ENCODE results near the gene HACE1. TPM values are rescaled to one million over a fixed set of nuclear protein-coding genes. Genes with fewer than 3 reads are reported as not detected.
"Not testable (repeated sequence)": the region's sequence is repeated elsewhere in the genome, so short reads cannot be mapped to it uniquely, and the experiment has no call there.

The HACE1 gene
- total RNA-seq, 1 experiment from 2014 or later, result 17.4 TPM

DNA sequence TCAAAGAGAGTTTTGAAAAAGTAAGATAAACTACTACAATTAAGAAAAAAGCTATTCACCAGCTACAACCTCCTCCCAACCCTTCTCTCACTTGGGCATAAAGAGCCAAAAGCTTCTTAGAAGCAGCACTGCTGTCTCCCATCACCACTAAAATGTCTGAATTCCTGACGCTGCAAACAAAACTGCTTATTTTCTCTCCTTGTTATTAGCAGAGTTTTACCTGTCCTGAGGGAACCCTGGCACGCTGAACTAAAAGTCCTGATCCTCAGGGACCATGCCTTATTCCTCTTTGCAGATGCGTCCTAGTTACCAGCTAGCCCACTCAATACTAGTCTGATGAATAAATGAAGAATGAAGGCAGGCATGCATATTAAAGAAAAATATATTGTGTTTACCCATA is 1.1 kb downstream of the HACE1 start:
- H3K9me3 ChIP-seq (replicated peaks), result no peaks in the 10 kb centered on the region
- H3K27ac ChIP-seq, result no peak overlapping the region
- H3K4me3 ChIP-seq, result peak overlapping the region; percentile 93
- H3K36me3 ChIP-seq, result peaks cover 5% of the 10 kb centered on the region
- H3K27me3 ChIP-seq (replicated peaks), result no peaks in the 10 kb centered on the region
- peaks cover 24% of the 10 kb centered on the region for H3K4me1 ChIP-seq (replicated peaks)
- DNase-seq (ENCODE audit: low read depth in 1 of 2, low spot score in 2 of 2), result no peak

DNA sequence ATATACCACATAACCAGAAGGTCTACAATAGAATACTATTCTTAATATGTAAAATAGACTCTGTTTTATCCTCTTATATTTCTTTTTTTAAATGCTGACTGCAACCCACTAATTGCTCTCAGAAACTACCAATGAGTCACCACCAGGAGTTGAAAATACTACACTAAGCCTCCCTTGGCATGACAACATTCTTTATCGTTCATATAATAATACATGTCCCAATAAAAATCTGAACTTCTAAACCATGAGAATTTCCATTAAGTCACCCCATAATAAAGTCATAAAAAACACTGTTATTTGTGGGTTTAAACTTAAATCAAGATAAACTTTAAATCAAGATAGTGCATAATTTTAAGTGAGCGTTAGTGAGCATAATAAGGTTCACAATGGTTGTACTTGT is 4.2 kb downstream of the HACE1 start:
- DNase-seq (ENCODE audit: low read depth in 1 of 2, low spot score in 2 of 2), result peak in 1 of 2 experiments; percentile 12
- H3K4me3 ChIP-seq, result no peak overlapping the region
- no peaks in the 10 kb centered on the region for H3K9me3 ChIP-seq (replicated peaks)
- H3K36me3 ChIP-seq, result peaks cover 7% of the 10 kb centered on the region
- peaks cover 10% of the 10 kb centered on the region; the same call in 1 of the 2 replicates for H3K4me1 ChIP-seq (replicated peaks)
- no peaks in the 10 kb centered on the region for H3K27me3 ChIP-seq (replicated peaks)
- no peak overlapping the region for H3K27ac ChIP-seq

DNA sequence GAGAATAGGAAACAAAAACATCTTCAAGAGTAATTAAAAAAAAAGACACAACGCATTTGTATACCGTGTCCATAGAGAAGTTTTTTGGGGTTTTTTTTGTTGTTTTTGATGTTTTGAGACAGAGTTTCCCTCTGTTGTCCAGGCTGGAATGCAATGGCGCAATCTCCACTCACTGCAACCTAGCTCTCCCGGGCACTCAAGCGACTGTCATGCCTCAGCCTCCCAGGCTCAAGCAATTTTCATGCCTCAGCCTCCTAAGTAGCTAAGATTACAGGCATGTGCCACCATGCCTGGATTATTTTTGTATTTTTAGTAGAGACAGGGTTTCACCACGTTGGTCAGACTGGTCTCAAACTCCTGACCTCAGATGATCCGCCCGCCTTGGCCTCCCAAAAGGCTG is 12.0 kb downstream of the HACE1 start:
- H3K27ac ChIP-seq; DNase-seq (ENCODE audit: low read depth in 1 of 2, low spot score in 2 of 2); H3K4me3 ChIP-seq; H3K9me3 ChIP-seq (replicated peaks); H3K27me3 ChIP-seq (replicated peaks); H3K4me1 ChIP-seq (replicated peaks): not testable (repeated sequence)
- H3K36me3 ChIP-seq, result peaks cover 17% of the 10 kb centered on the region

DNA sequence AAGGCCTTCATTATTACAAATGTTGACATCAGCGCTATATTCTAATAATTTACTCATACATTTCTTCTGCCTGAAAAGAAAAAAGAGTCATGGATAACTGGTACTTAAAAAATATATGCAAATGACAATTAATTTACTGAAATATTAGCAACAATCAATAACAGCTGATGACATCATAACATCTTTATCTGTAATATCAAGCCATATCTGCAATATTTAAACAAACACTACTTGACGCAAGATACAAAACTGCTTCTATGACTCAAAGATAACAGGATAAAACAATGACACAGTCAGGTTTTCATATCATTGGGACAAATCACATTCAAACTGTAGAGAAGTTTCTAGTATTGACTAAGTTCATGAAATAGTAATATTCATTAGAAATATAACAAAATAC is 16.5 kb downstream of the HACE1 start:
- Histone ChIP-seq H3K27ac (no peak overlapping the region), H3K9me3 (replicated peaks) (no peaks in the 10 kb centered on the region), H3K4me1 (replicated peaks) (no peaks in the 10 kb centered on the region), H3K36me3 (peaks cover 11% of the 10 kb centered on the region), H3K27me3 (replicated peaks) (no peaks in the 10 kb centered on the region), H3K4me3 (no peak overlapping the region)
- DNase-seq (ENCODE audit: low read depth in 1 of 2, low spot score in 2 of 2), result no peak

DNA sequence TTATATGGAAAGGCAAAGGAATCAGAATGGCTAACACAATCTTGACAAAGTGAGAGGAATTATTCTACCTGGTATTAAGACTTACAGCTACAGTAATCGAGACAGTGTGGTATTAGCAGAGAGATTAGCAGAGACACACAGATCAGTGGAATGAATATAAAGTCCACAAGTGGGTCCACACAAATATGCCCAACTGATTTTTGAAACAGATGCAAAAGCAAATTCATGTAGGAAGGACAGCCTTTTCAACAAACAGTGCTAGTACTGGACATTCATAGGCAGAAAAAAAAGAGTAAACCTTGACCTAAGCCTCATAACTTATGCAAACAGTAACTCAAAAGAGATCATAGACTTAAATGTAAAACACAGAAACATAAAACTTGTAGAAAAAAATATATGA is 22.6 kb downstream of the HACE1 start:
- no peaks in the 10 kb centered on the region for H3K4me1 ChIP-seq (replicated peaks)
- no peaks in the 10 kb centered on the region for H3K27me3 ChIP-seq (replicated peaks)
- H3K4me3 ChIP-seq, result no peak overlapping the region
- peaks cover 4% of the 10 kb centered on the region; the same call in 1 of the 2 replicates for H3K36me3 ChIP-seq
- no peak for DNase-seq (ENCODE audit: low read depth in 1 of 2, low spot score in 2 of 2)
- no peak overlapping the region for H3K27ac ChIP-seq
- no peaks in the 10 kb centered on the region for H3K9me3 ChIP-seq (replicated peaks)

DNA sequence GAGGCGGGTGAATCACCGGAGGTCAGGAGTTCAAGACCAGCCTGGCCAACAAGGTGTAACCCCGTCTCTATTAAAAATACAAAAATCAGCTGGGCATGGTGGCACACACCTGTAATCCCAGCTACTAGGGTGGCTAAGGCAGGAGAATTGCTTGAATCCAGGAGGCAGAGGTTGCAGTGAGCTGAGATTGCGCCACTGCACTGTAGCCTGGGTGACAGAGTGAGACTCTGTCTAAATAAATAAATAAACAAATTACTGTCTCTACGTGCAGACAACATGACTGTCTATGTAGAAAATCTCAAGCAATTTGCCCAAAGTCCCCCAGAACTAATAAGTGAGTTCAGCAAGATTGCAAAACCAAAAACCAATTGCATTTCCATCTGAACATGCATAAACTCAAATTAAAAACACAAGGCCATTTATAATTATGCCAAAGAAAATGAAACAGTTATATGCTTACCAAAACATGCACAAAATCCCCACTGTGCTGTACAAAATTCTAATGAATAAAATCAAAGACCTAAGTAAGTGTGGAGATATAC is 23.2 kb downstream of the HACE1 start:
- H3K4me3 ChIP-seq; H3K27me3 ChIP-seq (replicated peaks); H3K27ac ChIP-seq; H3K4me1 ChIP-seq (replicated peaks); H3K9me3 ChIP-seq (replicated peaks); DNase-seq (ENCODE audit: low read depth in 1 of 2, low spot score in 2 of 2); H3K36me3 ChIP-seq: not testable (repeated sequence)

DNA sequence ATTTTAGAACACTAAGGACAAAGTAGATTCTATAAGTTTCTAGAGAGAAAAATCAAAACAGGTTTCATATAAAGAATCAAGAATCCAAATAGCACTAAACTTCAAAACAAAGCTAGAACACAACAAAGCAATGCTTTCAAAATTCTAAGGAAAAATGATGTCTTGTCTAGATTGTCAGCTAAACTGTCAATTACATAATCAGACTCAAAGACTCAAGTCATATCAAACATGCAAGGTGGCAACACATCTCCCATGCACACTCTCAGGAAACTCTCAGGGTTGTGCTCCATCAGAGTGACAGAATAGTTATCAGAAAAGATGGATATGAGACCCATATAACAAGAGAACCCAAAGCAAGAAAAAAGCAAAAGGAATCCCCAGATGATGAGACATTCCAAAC is 23.9 kb downstream of the HACE1 start:
- H3K27ac ChIP-seq, result no peak overlapping the region
- no peaks in the 10 kb centered on the region for H3K9me3 ChIP-seq (replicated peaks)
- peaks cover 4% of the 10 kb centered on the region; the same call in 1 of the 2 replicates for H3K36me3 ChIP-seq
- no peaks in the 10 kb centered on the region for H3K4me1 ChIP-seq (replicated peaks)
- no peaks in the 10 kb centered on the region for H3K27me3 ChIP-seq (replicated peaks)
- no peak for DNase-seq (ENCODE audit: low read depth in 1 of 2, low spot score in 2 of 2)
- H3K4me3 ChIP-seq, result no peak overlapping the region

DNA sequence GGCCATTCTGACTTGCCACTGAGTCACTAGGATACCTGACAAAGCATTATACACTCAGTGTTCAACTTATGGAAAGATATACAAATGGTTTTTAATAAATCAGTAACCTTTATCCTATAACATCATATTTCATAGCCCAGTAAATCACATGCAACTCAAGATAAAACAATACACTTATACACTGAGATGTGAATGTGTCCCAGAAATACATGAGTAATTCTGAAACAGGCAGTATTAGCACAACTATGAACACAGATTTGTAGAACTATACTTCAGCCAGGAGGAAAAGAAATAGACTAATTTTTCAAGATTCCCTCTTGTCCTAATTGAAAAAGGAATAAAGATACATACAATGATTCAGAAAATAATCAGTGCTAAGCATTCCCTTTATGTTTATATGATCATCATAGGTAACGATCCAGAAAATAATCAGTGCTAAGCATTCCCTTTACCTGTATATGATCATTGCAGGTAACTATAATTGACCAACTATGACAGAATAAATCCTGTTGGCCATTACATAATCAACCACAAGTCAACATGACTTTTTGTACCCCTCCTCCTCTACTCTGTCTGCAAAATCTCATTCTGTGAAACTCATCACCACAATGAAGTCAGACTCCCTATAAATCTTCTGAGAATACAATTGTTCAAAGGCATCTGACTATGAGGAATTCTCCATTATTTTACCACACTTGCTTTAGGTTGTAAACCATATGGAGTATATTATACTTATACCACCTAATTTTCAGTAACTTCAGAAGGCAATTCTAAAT is 30.3 kb downstream of the HACE1 start:
- H3K4me3 ChIP-seq, result no peak overlapping the region

DNA sequence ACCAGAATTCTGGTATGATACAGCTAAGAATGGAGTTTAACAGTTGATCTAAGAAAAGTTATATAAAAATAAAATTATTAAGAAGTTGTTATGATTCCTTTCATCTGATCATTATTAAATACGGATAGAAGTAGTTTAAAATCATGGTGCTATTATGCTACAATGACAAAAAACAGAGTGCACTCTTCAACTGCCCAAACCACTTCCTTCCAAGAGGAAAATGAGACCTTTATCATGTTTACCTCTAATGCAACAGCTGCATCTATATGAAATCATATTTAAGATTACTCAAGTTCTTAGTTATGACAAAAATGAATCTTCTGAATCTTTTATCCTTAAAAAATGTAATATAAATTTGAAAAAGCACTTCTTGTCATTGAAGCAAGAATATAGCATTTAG is 31.2 kb downstream of the HACE1 start:
- H3K4me3 ChIP-seq, result no peak overlapping the region
- H3K4me1 ChIP-seq (replicated peaks), result no peaks in the 10 kb centered on the region
- H3K27me3 ChIP-seq (replicated peaks), result no peaks in the 10 kb centered on the region
- no peak overlapping the region for H3K27ac ChIP-seq
- H3K9me3 ChIP-seq (replicated peaks), result no peaks in the 10 kb centered on the region
- DNase-seq (ENCODE audit: low read depth in 1 of 2, low spot score in 2 of 2), result no peak
- no peaks in the 10 kb centered on the region; the same call in 1 of the 2 replicates for H3K36me3 ChIP-seq

More for the DNA sequence above, 30.3 kb downstream of the HACE1 start:
- no peaks in the 10 kb centered on the region; the same call in 1 of the 2 replicates for H3K36me3 ChIP-seq
- H3K27me3 ChIP-seq (replicated peaks), result no peaks in the 10 kb centered on the region
- DNase-seq (ENCODE audit: low read depth in 1 of 2, low spot score in 2 of 2), result no peak
- no peak overlapping the region for H3K27ac ChIP-seq
- H3K9me3 ChIP-seq (replicated peaks), result no peaks in the 10 kb centered on the region
- H3K4me1 ChIP-seq (replicated peaks), result no peaks in the 10 kb centered on the region

DNA sequence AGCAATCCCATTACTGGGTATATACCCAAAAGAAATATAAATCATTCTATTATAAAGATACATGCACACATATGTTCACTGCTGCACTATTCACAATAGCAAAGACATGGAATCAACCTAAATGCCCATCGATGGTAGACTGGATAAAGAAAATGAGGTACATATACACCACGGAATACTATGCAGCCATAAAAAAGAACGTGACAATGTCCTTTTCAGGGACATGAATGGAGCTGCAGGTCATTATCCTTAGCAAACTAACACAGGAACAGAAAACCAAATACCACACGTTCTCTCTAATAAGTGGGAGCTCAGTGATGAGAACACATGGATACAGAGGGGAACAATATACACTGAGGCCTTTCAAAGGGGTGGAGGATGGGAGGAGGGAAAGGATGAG is 38.9 kb downstream of the HACE1 start:
- not testable (repeated sequence) for DNase-seq (ENCODE audit: low read depth in 1 of 2, low spot score in 2 of 2); H3K27ac ChIP-seq; H3K9me3 ChIP-seq (replicated peaks); H3K4me1 ChIP-seq (replicated peaks); H3K27me3 ChIP-seq (replicated peaks); H3K4me3 ChIP-seq; H3K36me3 ChIP-seq

DNA sequence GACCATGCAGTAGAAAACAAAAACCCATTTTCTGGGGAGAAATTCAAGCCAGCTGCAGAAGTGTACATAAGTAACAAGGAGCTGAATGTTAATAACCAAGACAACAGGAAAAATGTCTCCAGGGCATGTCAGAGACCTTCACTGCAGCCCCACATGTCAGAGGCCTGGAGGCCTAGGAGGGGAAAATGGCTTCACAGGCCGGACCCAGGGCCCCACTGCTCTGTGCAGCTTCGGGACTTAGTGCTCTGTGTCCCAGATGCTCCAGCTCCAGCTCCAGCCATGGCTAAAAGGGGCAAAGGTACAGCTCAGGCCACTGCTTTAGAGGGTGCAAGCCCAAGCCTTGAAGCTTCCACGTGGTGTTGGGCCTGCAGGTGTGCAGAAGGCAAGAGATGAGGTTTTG is 43.6 kb downstream of the HACE1 start:
- no peak overlapping the region for H3K4me3 ChIP-seq
- no peaks in the 10 kb centered on the region for H3K27me3 ChIP-seq (replicated peaks)
- no peaks in the 10 kb centered on the region for H3K4me1 ChIP-seq (replicated peaks)
- no peaks in the 10 kb centered on the region for H3K9me3 ChIP-seq (replicated peaks)
- no peak overlapping the region for H3K27ac ChIP-seq
- no peak for DNase-seq (ENCODE audit: low read depth in 1 of 2, low spot score in 2 of 2)
- H3K36me3 ChIP-seq, result peaks cover 4% of the 10 kb centered on the region; the same call in 1 of the 2 replicates

DNA sequence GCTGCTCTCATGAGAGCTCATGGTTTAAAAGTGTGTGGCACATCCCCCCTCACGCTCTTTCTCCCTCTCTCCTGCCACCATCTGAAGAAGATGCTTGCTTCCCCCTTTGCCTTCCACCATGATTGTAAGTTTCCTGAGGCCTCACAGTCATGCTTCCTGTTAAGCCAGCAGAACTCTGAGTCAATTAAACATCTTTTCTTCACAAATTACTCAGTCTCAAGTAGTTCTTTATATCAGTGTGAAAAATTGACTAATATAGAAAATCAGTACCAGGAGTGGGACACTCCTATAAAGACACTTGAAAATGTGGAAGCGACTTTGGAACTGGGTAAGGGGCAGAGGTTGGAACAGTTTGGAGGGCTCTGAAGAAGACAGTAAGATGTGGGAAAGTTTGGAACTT is 45.0 kb downstream of the HACE1 start:
- no peak for DNase-seq (ENCODE audit: low read depth in 1 of 2, low spot score in 2 of 2)
- Histone ChIP-seq H3K4me1 (replicated peaks) (no peaks in the 10 kb centered on the region), H3K9me3 (replicated peaks) (no peaks in the 10 kb centered on the region), H3K27me3 (replicated peaks) (no peaks in the 10 kb centered on the region), H3K36me3 (no peaks in the 10 kb centered on the region), H3K4me3 (no peak overlapping the region), H3K27ac (no peak overlapping the region)

DNA sequence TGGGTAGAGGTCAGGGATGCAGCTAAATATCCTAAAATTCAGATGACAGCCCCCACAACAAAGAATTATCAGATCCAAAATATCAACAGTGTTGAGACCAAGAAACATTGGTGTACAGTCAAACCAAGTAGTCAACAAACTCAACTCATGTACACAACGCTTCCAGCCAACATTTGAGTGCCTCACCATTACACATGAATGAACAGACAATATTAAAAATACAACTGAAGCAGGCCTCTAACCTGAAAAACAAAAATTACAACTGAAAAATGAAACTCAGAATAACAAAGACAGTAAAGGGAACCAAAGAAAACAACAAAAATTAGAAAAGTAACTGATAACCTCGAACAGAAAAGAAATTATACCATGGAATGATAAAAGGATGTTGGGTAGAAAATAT is 46.2 kb downstream of the HACE1 start:
- no peaks in the 10 kb centered on the region for H3K27me3 ChIP-seq (replicated peaks)
- DNase-seq (ENCODE audit: low read depth in 1 of 2, low spot score in 2 of 2), result no peak

DNA sequence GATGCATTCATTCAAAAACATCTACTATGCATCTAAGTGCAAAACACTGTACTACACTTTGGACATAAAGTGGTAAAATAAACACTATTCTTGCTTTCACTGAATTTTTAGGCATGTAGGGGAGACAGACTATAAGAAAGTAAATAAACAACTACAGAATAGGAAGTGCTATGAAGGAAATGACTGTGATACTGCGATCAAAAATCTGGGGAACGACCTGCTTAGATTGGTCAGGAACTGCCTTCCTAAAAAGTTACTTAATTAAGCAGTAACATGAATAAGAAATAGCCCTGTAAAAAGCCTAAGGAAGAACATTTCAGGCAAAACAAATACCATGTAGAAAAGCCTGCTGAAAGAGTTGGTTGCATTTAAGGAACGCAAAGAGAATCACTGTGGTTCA is 50.6 kb downstream of the HACE1 start:
- 0 out of 2 replicates have a peak, but pooled peaks cover 5% of the 10 kb centered on the region for H3K36me3 ChIP-seq
- H3K9me3 ChIP-seq (replicated peaks), result no peaks in the 10 kb centered on the region
- H3K4me3 ChIP-seq, result no peak overlapping the region
- H3K4me1 ChIP-seq (replicated peaks), result no peaks in the 10 kb centered on the region
- peak in 1 of 2 experiments; percentile 2 for DNase-seq (ENCODE audit: low read depth in 1 of 2, low spot score in 2 of 2)
- no peaks in the 10 kb centered on the region for H3K27me3 ChIP-seq (replicated peaks)
- H3K27ac ChIP-seq, result no peak overlapping the region

More for the DNA sequence above, 46.2 kb downstream of the HACE1 start:
- Histone ChIP-seq H3K36me3 (no peaks in the 10 kb centered on the region), H3K27ac (no peak overlapping the region), H3K9me3 (replicated peaks) (no peaks in the 10 kb centered on the region), H3K4me3 (no peak overlapping the region), H3K4me1 (replicated peaks) (no peaks in the 10 kb centered on the region)

All from SJSA1 (cell line).